GM18508 (cell line): ENCODE data around the gene COLEC12.

Experiments
- ATAC-seq: cut with Tn5 transposase; IDR thresholded peaks from one replicate; pipeline ENCODE4 v1.9.1; 2021; ENCODE audit warnings: moderate number of reproducible peaks; ENCODE audit not compliant: insufficient read depth, unreplicated experiment

Gene COLEC12

GRCh38 chr18:506801-507200 lies 6.3 kb upstream of the COLEC12 start:
- ATAC-seq: no peak

DNA sequence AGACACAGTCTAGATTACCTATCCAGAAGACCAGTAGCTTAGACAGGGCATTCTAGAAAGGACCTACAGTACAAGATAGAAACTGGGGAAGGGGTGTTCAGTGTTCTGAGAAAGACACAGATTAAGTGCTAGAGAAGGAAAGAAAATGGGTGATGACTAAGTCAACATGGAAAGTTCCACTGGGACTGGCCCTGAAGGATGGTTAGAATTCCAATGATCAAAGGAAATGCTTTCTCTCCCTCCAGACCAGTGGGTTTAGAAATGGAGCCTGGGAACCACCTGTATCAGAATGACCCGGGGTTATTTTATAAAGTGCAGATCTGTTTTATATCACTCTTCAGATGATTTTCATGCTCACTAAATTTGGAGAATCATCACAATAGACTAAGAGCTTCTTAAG lies 5.8 kb upstream of the COLEC12 start:
- no peak for ATAC-seq

GRCh38 chr18:505483-506122 lies 5.1 kb upstream of the COLEC12 start:
- peak; percentile 96 for ATAC-seq

GRCh38 chr18:501406-501714 lies 859 bp upstream of the COLEC12 start:
- no peak for ATAC-seq

- ATAC-seq: no peak
These were observed 497 bp downstream of the COLEC12 start for GRCh38 chr18:499776-500631.

DNA sequence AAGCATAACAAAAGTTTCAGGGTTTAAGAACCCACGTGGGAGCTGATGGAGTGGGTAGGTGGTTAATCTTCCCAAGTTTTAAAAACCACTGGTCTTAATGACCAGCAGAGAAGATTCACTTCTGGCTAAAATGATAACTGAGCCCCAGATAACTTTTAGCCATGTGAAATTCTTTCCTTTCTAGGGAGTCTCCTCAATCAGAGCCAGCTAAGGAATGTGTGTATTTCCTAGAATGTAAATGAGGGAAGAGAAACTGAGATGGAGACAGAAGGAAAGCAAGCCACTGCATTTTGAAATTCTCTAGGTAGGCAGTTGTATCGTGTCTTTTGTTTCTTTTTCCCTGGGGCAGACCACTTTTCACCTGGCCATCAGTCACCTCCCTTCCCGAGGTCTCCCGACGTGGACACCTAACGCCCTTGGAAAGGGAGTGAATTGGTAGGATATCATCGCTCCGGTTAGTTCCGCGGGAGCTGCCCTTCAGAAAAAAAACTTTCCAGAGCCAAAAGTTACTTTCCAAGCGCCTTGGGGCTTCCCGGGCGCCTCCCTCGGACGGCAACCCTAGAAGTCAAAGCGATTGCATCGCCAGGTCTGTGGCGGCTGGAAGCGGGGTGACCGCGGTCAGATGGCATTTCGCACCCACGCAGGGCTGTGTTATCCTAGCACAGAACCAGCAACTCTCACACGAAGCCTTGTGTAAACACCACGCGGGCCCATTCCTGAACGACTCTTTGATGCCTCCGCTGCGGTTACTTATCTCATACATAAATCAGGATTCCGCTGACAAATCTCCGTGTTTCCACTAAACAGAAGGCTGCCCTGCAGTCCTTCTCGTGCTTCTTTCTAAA lies 1.3 kb downstream of the COLEC12 start:
- ATAC-seq: no peak

DNA sequence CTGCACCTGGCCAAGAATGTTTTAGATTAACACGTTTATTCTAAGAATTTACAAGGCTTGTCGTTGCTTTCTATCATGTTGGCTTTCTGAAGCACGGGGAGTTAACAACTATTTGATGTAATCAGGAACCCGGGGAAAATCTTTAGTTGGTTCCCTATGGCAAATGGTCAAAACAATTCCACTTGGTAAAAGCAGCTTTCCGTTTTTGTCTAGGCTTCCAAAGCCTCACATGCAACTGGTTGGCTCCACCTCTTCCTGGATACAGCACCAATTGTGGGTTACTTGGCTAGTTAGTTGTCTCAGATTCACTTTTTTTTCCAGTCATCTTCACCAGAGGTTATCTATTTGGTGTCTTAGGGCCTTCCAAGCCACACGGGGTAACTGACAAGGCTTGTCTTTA lies 2.8 kb downstream of the COLEC12 start:
- no peak for ATAC-seq

GRCh38 chr18:495452-495851 lies 5.0 kb downstream of the COLEC12 start:
- no peak for ATAC-seq

- ATAC-seq: no peak
These were observed 5.5 kb downstream of the COLEC12 start for GRCh38 chr18:495017-495416.

GRCh38 chr18:493986-494983 lies 6.2 kb downstream of the COLEC12 start:
- ATAC-seq: no peak

GRCh38 chr18:492451-492850 lies 8.1 kb downstream of the COLEC12 start:
- ATAC-seq: no peak

GRCh38 chr18:490624-491023 lies 9.9 kb downstream of the COLEC12 start:
- ATAC-seq: no peak

- ATAC-seq: no peak
These were observed 10.5 kb downstream of the COLEC12 start for GRCh38 chr18:490024-490366.

- ATAC-seq: no peak
These were observed 11.1 kb downstream of the COLEC12 start for GRCh38 chr18:489244-490023.

GRCh38 chr18:486929-487740 lies 13.4 kb downstream of the COLEC12 start:
- ATAC-seq: no peak

DNA sequence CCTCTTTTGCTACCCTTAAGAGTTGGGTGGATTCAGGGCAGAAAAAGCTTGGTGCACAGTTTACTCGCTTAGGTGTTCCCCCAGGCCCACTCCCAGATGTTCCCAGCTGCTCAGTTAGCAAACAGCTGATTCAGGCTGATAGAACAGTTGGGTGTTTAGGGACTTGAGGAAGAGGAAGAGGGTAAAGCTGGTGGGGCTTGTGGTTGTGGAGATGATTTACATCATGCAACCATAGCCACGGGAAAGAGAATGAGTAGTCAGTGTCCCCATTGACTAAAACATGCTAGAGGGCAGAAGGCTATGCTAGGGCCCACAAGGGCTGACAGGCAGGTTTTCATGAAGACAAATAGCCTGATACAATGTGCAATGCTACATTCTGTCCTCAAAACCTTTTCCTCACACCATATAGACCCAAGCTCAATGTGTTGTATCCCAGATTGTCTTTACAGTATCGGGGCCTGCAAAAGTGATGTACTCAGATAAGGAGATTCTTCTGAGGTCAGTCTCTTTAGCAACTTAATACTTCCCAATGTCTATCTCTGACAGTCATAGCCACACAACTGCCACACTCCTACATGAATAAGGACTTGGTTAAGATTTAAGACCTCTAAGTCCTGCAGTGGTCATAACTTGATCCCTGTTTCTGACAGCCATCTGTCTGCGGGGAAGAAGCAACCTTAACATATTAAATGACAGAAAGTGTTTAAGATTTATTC lies 15.6 kb downstream of the COLEC12 start:
- no peak for ATAC-seq

GRCh38 chr18:478681-479080 lies 21.8 kb downstream of the COLEC12 start:
- ATAC-seq: no peak

DNA sequence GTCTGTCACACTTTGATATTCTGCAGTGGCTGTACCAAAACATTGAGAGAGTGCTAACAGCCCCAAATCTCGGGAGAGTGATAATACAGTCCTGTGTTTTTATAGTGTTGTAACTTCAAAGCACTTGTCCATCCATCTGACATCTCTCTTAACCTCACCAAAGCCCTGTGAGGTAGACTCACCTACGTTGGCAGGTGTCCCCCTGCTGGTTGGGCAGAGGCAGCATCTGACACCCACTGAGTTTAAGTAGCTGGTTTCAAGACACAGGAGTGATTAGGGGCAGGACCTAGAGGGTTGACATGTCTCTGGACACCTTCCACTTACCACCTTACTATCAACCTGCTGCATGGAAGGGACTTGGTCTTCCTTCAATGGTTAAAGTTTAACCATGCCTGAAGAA lies 22.9 kb downstream of the COLEC12 start:
- no peak for ATAC-seq
